Stimulated activated CD4-positive, alpha-beta T cell treated with anti-CD3 and anti-CD28 coated beads, TNF-alpha, amount 100 ng/mL, for 24 hours (primary cell): ENCODE data around the gene DNMBP.
"Not testable (repeated sequence)": the region's sequence is repeated elsewhere in the genome, so short reads cannot be mapped to it uniquely, and the experiment has no call there.

Experiments
- DNase-seq, 3 experiments: peaks; one replicate each; pipeline ENCODE4 v3.0.0-alpha.2; 2020; ENCODE audit warnings: low read depth in 3 of 3

The DNMBP gene

DNA sequence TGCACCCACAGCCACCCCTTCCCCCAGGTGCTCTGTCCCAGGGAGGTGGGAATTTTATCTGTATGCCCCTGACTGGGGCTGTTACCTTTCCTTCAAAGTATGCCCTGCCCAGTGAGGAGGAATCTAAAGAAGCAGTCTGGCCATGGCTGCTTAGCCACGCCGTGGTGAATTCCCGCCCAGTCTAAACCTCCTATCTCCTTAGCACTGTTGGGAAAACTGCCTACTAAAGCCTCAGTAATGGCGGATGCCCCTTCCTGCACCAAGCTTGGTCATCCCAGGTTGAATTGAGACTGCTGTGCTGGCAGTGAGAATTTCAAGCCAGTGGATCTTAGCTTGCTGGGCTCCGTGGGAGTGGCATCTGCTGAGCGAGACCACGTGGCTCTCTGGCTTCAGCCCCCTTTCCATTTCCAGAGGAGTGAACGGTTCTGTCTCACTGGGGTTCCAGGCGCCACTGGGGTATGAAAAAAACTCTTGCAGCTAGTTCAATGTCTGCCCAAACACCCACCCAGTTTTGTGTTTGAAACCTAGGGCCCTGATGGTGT is 140.1 kb downstream of the DNMBP start:
- DNase-seq: peak in 1 of 3 experiments; percentile 9

DNA sequence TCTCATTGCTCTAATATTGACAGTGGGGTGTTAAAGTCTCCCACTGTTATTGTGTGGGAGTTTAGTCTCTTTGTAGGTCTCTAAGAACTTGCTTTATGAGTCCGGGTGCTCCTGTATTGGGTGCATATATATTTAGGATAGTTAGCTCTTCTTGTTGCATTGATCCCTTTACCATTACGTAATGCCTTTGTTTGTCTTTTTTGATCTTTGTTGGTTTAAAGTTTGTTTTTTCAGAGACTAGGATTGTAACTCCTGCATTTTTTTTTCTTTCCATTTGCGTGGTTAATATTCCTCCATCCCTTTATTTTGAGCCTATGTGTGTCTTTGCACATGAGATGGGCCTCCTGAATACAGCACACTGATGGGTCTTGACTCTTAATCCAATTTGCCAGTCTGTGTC is 142.5 kb downstream of the DNMBP start:
- not testable (repeated sequence) for DNase-seq

DNA sequence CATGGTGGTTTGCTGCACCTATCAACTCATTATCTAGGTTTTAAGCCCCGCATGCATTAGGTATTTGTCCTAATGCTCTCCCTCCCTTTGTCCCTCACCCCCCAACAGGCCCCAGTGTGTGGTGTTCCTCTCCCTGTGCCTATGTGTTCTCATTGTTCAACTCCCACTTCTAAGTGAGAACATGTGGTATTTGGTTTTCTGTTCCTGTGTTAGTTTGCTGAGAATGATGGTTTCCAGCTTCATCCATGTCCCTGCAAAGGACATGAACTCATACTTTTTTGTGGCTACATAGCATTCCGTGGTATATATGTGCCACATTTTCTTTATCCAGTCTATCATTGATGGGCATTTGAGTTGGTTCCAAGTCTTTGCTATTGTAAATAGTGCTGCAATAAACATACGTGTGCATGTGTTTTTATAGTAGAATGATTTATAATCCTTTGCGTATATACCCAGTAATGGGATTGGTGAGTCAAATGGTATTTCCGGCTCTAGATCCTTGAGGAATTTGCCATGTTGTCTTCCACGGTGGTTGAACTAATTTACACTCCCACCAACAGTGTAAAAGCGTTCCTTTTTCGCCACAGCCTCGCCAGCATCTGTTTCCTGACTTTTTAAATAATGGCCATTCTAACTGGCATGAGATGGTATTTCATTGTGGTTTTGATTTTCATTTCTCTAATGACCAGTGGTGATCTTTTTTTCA is 146.1 kb downstream of the DNMBP start:
- not testable (repeated sequence) for DNase-seq

DNA sequence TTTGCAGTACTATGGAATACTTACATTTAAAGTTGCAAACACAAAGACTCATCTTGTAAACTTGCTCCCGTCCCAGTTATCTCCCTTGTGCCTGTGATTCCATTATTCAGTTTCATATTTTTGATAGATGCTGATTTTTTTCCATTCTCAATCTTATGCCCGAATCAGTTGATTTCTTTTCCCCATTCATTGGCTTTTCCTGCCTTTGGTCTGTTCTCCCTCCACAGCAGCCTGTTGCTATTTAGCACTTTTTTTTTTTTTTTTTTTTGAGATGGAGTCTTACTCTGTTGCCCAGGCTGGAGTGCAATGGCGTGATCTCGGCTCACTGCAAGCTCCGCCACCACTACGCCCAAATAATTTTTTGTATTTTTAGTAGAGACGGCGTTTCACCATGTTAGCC is 149.3 kb downstream of the DNMBP start:
- no peak for DNase-seq

DNA sequence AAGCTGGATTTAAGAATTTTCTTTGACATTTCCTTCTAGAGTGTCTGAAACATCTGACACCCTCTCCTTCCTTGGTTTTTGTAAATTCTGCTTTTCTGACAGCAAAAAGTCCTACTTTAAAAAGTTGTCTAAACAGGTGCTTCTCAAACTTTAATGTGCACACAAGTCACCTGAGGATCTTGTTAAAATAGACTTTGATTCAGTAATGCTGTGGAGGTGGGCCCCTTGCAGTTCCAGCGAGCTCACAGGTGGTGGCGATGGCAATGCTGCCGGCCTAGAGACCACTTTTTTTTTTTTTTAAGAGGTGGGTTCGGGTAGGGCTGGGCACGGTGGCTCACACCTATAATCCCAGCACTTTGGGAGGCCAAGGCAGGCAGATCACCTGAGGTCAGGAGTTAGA is 150.2 kb downstream of the DNMBP start:
- DNase-seq: no peak

DNA sequence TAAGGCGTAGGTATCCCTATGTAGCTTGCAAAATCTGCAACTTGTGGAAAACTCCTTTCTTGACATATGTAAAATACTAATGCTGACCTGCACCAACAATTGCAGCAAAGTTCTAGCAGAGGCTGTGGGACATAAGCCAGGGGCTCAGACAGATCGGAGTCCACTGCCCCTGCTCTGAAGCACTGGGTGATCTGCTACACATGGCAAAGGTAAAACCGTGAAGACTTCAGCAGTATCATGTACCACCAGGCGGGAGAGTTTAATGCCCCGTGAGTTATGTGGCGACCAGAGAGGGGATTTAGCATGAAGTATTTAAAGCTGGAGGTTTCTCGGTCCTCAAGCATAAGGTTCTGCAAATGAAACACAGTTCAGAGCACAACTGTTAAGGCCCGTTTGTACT is 150.9 kb downstream of the DNMBP start:
- DNase-seq: no peak

DNA sequence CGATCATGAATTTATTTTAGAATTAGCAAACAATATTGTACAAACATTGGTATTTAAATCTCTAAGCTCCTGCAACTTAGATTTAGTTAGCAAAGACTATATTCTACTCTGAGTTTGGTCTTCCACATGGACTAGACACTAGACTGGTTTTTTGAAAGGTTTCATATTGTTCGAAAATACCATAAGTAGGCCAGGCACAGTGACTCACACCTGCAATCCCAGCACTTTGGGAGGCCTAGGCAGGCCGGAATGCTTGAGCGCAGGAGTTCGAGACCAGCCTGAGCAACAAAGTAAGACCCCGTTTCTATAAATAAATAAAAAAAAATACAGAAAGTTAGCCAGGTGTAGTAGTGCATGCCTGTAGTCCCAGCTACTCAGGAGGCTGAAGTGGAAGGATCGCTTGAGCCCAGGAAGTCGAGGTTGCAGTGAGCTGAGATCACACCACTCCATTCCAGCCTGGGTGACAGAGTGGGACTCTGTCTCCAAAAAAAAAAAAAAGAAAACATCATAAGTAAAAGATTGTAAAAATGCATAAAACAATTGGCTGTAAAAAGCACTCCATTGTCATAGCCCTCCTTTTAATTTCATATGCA is 154.2 kb downstream of the DNMBP start:
- no peak for DNase-seq

DNA sequence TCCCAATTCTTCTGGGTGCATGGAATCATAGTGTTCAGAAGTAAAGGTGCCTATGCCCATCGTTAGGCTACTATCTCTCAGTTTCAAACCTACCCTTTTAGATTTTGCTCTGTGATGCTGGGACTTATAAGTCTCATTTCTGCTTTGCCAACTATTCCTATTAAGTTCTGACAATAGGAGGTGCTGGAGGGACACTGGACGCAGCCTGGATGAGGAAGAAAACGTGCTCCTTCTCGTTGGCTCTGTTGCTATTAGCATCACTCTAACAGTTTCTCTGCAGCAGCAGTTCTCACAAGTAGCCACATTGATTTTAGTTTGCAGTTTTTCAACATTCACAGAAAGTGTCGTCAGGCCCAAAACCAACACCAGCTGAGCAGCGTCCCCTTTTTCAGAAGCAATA is 154.9 kb downstream of the DNMBP start:
- no peak for DNase-seq

DNA sequence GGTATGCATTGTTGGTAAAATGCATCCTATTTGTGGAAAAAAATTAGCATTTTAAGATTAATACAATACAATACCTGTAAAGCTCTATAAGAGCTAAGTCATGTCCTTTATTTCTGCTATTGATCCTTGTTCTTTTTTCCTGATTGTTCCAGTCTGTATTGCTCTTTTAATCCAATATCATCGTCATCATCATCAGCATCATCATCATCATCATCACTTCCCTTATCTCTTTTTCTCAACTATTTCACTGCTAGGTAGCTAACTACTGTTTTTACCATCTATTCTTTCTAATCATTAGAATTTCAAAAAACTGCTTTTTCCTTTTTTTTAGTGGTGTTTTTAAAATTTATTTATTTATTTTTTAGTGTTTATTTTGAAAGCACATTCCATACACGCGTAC is 156.1 kb downstream of the DNMBP start:
- no peak for DNase-seq

DNA sequence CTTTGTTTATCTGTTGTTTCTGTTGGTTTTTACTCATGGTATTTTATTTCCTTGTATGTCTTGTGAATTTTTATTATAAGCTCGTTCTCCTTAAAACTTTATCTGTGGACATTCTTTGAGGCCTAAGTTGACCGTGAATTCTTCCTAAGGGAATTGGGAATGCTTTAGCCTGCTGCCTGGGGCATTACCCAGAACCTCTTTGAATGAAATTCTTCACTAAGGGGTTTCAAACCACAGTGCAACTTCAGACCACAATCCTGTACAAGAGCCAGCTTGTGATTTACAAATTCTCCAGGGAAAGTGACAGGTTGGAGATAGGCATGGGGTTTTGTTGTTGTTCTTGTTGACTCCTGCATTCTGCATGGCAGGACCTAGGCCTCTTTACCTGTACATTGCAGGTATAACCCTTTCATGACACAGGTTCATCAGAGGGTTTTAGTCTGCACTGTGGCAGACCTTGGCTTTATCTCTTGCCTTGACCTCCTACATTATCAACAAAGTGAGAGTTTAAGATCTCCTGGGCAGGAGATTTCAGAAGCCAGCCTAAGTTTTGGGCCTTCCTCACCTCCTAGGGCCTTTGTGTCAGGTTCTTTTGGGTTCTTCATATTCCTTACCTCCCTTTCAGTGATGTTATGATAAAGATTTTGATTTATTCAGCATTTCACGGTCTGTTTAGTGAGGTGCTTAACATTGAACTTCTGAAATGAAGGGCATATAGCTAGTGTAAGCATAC is 157.1 kb downstream of the DNMBP start:
- no peak for DNase-seq

DNA sequence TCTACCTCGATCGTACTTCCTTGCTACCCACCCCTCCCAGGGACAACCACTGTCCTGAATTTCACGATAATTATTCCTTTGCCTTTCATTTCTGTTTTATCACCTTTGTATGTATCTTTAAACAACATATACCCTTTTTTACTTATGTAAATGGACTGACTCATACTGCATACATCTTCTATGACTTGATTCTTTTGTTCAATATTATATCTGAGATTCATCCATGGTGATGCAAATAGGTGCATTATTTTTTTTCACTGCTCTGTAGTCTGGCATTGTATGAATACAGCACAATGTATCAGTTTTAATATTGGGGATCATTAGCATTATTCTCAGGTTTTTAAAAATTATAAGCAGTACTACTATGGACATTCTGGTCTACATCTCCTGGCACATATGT is 157.9 kb downstream of the DNMBP start:
- DNase-seq: no peak

DNA sequence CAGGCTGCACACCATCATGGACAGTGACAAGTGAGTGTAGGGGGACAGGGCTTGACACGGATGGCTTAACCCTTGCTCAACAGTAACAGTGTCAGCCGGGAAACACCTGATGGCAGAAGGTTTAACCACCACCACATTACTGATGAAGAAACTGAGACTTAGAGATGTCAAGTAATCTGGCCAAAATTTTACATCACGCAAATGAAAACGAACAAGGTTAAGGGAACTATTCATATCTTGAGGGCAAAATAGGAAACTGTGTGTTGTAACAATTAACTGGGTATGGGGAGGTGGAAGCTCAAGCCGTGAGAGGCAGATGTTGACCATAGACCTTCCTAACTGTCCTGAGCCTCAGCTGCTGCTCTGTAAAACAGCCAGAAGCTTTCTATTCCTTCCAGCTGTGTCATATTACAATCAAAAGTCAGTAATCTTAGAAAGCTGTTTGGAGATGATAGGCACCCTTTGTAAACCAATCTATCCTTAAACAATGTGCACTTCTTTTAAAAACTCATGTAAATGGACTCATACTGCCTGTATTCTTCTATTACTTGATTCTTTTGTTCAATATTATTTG is 158.9 kb downstream of the DNMBP start:
- DNase-seq: no peak

DNA sequence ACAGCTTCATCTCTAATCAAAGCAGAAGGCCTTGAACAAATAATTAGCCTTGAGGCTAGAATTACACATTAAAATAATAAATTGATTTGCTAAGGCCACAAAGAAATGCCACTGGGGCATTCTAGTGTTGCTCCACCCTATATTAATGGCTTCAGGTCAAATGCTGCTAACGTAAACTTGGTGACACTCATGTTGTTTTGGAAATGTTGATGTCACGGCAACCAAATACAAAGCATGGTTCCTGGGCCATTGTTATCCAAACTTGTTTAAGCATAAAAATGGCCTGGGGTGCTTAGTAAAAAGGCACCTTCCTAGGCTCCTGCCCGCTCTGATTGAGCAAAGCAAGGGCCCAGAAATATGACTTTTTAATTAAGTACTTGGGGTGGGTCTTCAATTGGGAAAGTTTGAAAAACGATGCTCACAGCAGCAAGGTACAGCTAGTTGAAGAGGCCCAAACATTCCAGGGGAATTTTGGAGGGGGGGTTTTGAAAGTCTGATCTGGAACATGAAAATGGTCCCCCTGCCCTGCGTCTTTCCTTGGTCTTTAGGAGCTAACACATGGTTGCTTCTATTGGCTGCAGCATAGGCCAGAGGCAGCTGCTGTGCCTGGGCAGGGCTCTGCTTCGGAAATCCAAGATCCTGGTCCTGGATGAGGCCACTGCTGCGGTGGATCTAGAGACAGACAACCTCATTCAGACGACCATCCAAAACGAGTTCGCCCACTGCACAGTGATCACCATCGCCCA is 159.6 kb downstream of the DNMBP start:
- no peak for DNase-seq

DNA sequence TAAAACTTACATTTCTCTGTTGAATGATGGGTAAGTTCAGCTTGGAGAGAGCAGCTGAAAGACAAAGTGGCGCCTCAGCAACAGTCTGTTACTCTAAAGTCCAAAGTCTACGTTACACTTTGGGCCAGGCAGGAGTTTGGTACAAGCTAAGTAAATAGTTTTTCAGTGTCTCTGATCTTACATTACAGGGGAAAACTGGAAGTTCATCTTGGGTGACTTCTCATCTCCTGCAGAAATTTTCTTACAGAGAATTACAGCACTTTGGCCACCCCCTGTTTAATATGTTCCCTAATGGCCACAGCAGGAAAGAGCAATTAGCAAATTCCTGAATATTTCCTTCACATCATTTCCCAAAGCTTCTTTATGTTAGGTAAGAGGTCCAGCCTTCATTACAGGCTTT is 160.2 kb downstream of the DNMBP start:
- no peak for DNase-seq

DNA sequence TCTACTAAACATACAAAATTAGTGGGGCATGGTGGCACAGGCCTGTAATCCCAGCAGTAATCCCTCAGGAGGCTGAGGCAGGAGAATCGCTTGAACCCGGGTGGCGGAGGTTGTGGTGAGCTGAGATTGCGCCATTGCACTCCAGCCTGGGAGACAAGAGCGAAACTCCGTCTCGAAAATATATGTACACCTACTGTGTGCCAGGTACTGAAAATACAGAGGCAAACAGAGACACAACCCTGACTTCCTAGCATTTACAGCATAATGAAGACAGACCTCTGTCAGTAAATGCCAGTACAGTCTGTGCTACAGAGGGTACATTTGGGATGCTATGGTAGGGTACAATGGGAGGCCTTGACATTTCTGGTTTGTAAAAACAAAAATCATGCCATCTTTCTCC is 160.7 kb downstream of the DNMBP start:
- no peak for DNase-seq

DNA sequence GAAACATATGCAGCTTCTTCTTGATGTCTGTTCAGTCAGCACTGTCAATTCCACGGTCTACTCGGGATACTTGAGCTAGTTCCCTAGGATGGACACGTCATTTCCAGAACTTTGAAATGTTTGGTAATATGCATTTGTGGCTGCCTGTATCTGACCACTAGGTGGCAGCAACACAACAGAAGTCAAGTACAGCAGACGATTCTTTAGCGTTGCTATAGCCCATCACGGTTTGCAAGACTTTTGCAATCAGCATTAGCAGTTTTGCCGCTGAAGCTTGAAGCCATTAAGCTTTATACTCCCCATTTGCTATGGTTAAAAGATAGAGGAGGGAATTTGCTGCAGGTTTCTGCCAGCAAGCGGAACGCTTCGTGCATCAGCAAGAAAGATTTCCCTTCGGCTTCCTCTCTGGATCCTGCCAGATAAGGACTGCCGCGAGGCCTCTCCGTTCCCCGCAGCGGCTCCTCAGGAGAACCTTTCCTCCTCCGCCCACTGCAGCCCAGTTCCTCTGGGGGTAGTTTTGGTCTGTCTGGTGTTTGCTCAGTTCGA is 163.8 kb downstream of the DNMBP start:
- DNase-seq: peak; percentile 38 to 67 (median 51)

DNA sequence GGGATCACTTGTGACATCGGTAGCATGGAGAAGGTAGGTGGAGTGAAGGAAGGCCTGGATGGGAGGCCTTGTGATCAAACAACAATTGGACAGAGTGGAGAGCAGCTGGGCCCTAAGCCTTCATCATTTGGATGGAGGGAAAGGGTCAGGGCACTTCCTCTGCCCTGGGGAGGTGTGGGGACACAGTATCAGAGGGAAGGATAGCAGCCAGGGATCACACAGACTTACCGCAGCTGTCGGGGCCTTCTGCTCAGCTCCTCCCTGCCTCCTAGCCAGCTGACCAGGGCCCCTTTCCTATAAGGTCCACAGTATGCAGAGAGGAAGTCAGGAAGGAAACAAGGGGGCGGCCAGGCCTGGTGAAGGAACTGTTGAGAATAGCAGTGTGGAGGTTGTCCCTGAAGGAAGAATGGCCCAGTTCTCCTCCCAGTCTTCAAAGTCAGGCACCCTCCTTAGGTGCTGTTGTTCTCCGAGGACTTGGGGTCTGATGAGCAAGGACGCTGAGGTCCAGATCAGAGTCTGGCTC is 165.3 kb downstream of the DNMBP start:
- no peak for DNase-seq

DNA sequence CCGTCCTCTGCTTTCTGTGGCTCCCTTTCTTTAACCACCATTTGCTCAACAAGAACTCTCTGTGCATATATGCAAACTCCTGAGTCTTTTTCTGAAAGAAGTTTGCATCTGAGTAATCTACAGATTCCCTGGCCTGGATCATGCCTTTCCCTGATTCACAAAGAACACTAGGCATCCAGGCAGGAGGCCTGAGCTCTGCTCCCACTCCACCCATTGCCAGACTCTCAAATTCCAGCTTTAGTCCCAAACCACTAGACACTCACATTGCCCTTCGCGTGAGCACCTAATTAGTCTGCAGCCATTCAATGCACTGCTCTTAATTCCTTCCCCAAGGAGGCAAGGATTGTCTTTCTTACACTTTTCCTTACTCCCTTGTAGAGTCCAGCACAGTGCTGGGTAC is 166.4 kb downstream of the DNMBP start:
- no peak for DNase-seq

DNA sequence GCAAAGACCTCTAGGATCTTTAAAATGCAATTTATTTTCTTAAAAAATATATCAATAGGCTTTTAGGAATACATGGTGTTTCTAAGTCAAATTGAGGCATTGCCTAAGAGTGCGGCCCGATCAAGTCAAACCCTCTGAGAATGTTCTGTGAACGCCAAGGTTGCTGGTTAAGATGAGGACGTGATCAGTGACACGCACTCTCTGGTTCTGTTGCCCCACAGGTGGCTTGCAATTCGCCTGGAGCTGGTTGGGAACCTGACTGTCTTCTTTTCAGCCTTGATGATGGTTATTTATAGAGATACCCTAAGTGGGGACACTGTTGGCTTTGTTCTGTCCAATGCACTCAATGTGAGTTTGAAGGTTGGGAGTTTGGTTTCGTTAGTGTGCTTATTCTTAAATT is 168.0 kb downstream of the DNMBP start:
- no peak for DNase-seq

DNA sequence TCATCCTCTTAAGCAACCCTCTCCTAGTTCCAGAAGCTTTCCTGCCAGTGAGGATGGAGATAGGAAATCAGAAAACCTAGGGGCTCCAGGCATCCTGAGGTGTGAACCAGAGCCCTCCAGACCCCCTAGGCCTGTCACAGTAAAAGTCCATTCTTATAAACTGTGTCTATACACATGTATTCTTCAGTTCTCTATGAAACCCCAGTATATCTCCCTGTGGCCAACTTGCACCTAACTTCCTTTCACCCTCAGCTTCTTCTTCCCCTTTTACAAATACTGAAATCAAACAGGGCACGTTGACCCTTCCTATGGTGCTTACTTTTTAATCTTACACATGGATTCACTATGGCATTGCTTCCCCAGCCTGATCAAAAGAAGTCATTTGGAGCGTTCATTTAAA is 168.9 kb downstream of the DNMBP start:
- DNase-seq: not testable (repeated sequence)

DNA sequence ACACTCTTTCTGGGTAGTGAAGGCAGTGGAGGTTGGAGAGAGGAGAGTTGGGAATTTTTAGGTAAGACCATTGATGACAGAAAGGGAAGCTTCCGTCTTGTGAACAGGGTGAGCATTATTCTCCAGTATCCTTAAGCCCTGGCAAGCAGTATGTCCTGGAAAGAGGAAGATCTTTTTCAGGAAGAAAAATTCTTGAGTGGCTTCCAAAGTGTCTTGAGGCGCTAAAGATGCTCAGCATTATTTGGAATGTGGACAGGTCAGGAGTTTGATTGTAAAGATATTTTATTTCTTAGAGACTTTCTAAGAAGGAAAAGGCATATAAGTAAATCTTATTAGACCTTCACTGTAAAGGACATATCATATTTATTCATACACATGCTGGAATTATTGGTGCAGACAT is 173.0 kb downstream of the DNMBP start:
- DNase-seq: no peak
